Ectodermal cell (in vitro differentiated cells): Measurements from ENCODE around the gene SYCN.

Source experiments
- H3K27ac ChIP-seq: 2 replicates; pipeline ENCODE4 v1.7.0; 2013; ENCODE audit warnings: mild to moderate bottlenecking, low read depth, low read length; ENCODE audit not compliant: insufficient read depth, poor library complexity, severe bottlenecking
- H3K27me3 ChIP-seq: 2 replicates; pipeline ENCODE4 v1.7.0; 2013; ENCODE audit warnings: mild to moderate bottlenecking, low read length; ENCODE audit not compliant: insufficient read depth, control insufficient read depth, poor library complexity, severe bottlenecking
- H3K36me3 ChIP-seq: one replicate; pipeline ENCODE4 v1.7.0; 2013; ENCODE audit warnings: low read length; ENCODE audit not compliant: control insufficient read depth, insufficient read depth
- H3K4me1 ChIP-seq: one replicate; pipeline ENCODE4 v1.7.0; 2013; ENCODE audit warnings: low read length; ENCODE audit not compliant: control insufficient read depth, insufficient read depth
- H3K4me3 ChIP-seq: 2 replicates; pipeline ENCODE4 v1.7.0; 2013; ENCODE audit warnings: low read depth, low read length, control low read depth; ENCODE audit not compliant: insufficient read depth
- H3K9me3 ChIP-seq: 2 replicates; pipeline ENCODE4 v1.7.0; 2013; ENCODE audit warnings: mild to moderate bottlenecking, low read length, moderate library complexity; ENCODE audit not compliant: control insufficient read depth
- WGBS, 2 experiments: methylation state at CpG; one replicate each; pipeline ENCODE4 v1.1.7; 2013; ENCODE audit warnings: missing lambda C conversion rate in 2 of 2; 5-methylcytosine and 5-hydroxymethylcytosine counted together

Gene SYCN

DNA sequence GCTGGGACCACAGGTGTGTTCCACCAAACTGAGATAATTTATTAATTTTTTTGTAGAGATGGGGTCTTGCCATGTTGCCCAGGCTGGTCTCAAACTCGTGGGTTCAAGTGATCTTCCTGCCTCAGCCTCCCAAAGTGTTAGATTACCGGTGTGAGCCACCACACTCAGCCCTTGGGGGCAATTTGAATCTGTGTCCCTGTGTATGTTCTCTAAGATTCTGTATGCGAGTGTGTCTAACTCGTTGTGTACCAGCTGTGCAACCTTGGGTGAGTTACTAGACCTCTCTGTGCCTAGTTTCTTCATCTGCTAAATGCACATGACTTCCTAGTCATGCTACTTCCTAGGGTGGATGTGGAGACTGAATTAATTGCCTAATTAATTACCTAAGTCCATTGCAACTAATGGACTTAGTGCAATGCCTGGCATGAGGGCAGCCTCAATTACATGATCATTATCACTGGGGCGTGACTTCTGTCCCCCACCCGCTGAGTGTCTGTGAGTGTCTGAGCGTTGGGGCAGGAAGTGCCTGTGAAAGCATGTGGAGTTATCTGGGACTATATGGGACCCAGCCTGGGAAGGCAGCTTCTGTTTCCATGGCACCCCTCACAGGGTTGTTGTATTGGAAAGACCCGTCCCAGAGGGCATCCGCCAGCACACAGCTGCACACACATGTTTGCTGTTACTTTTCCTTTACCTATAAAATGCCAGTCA lies 9.1 kb downstream of the SYCN start:
- Histone ChIP-seq H3K27ac (no peak overlapping the region), H3K4me1 (peaks cover 6% of the 10 kb centered on the region), H3K4me3 (no peak overlapping the region), H3K27me3 (peaks cover 38% of the 10 kb centered on the region), H3K36me3 (no peaks in the 10 kb centered on the region), H3K9me3 (no peaks in the 10 kb centered on the region)
- WGBS, 2 experiments: 66 to 72% methylated on average over 9 of the region's 9 CpGs

DNA sequence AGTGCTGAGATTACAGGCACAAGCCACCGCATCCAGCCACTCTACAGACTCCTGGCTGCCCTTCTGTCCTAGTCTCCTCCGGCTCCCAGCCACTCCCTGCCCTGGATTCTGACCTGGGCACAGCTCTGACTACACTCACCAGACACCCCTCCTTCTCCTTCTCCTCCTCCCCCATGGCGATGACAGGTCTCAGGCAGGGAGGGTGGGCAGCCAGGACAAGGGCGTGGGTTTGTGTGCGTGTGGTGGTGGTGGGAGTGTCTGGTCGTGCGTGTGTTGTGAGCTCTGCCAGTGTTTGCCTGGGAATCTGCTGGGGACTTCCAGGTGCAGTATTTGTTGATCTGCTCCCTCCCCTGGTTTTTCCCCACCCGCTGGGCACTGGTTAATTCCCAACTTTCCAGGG lies 10.3 kb downstream of the SYCN start:
- Histone ChIP-seq H3K4me1 (peaks cover 6% of the 10 kb centered on the region), H3K4me3 (no peak overlapping the region), H3K36me3 (no peaks in the 10 kb centered on the region), H3K9me3 (no peaks in the 10 kb centered on the region), H3K27ac (no peak overlapping the region), H3K27me3 (peaks cover 33% of the 10 kb centered on the region)
- 46 to 49% methylated on average over 7 to 8 of the region's 8 CpGs for WGBS, 2 experiments

DNA sequence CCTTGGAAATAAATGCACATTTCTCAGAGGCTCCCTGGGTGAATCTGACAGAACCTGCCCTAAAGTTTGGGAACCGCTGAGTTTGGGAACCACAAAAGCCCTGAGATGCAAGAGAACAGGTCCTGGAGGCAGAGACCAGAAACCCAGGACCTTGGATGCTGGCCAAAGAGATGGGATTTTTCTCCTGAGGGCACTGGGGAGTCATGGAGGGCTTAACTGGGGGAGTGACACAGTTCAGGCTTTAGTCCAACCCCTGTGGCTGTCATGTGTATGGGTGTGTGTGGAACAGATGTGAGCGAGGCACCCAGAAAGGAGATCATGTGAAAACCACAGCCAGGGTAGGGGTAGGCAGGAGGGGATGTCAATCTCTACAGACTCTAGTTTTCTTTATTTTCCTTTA lies 11.2 kb downstream of the SYCN start:
- H3K27me3 ChIP-seq: peaks cover 23% of the 10 kb centered on the region
- WGBS, 2 experiments: 91 to 96% methylated on average over 2 of the region's 2 CpGs
- no peaks in the 10 kb centered on the region for H3K36me3 ChIP-seq
- peaks cover 6% of the 10 kb centered on the region for H3K4me1 ChIP-seq
- no peak overlapping the region for H3K4me3 ChIP-seq
- no peaks in the 10 kb centered on the region for H3K9me3 ChIP-seq
- no peak overlapping the region for H3K27ac ChIP-seq

DNA sequence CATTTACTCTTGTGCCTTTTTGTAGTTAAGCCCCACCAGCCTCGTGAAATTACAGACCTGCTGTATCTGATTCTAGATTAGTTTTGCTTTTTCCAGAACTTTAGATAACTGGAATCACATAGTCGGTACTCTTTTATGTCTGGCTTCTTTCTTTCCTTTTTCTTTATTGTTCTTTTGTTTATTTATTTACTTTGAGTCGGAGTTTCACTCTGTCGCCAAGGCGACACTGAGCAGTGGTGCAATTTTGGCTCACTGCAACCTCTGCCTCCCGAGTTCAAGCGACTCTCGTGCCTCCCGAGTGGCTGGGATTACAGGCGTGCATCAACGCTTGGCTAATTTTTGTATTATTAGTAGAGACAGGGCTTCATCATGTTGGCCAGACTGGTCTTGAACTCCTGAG lies 13.3 kb downstream of the SYCN start:
- H3K36me3 ChIP-seq: no peaks in the 10 kb centered on the region
- 80% methylated on average over 11 of the region's 11 CpGs for WGBS, 2 experiments

DNA sequence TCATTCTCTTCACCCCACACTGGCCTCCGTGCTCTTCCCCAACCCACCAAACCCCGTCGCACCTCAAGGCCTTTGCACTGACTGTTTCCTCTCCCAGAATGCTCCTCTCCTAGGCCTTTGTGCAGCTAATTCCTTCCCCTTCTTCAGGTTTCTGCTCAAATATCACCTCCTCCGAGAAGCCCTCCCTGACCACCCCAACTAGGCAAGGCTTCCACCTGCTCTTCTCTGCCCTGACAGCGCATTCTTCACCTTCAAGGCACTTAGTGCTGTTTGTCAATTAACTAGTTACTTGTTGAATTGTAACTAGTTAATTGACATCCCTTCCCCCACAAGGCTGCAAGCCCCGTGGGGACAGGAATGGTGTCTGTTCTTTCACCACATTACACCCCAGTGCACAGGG lies 15.1 kb downstream of the SYCN start:
- Histone ChIP-seq H3K4me3 (no peak overlapping the region), H3K9me3 (no peaks in the 10 kb centered on the region), H3K27ac (no peak overlapping the region), H3K27me3 (no peaks in the 10 kb centered on the region), H3K4me1 (no peaks in the 10 kb centered on the region), H3K36me3 (no peaks in the 10 kb centered on the region)
- 83% methylated on average over 6 of the region's 6 CpGs for WGBS, 2 experiments

More for the DNA sequence above, 13.3 kb downstream of the SYCN start:
- Histone ChIP-seq H3K4me3 (no peak overlapping the region), H3K4me1 (no peaks in the 10 kb centered on the region), H3K27ac (no peak overlapping the region), H3K9me3 (no peaks in the 10 kb centered on the region), H3K27me3 (peaks cover 2% of the 10 kb centered on the region)

DNA sequence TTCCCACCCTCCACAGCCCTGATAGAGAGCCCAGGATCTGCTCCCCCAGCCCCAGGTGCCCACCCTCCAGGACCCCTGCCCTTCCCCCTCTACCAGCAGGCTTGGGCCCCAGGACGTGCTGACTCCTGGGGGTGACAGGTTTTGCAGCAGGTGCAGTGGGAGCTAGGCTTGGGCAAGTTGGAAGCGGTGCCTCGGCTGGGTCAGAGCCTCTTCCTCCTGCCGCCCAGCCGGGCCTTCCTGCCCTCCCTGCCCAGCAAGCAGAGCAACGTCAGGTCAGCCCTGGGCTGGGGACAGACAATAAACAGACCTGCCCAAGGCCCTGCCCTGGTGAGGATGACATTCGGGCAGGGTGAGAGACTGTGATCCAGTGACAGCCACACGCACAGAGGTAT lies 16.5 kb downstream of the SYCN start:
- no peak overlapping the region for H3K27ac ChIP-seq
- H3K36me3 ChIP-seq: no peaks in the 10 kb centered on the region
- H3K4me3 ChIP-seq: no peak overlapping the region
- no peaks in the 10 kb centered on the region for H3K4me1 ChIP-seq
- H3K9me3 ChIP-seq: no peaks in the 10 kb centered on the region
- WGBS, 2 experiments: 70 to 77% methylated on average over 8 of the region's 8 CpGs
- no peaks in the 10 kb centered on the region for H3K27me3 ChIP-seq

DNA sequence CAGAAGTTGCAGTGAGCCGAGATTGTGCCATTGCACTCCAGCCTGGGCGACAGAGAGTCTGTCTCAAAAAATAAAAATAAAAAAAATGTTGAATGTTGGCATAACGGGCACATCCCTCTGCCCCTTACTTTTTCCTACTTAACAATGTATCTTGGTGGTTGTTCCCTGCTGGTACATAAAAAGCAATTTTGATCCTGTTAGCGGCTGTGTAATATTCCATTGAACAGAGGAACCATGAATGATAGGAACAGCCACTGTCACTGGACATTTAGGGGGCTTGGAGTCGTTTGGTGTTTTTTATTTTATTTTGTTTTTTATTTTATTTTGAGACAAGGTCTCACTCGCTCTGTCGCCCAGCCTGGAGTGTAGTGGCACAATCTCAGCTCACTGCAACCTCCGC lies 17.7 kb downstream of the SYCN start:
- H3K4me3 ChIP-seq: no peak overlapping the region
- no peaks in the 10 kb centered on the region for H3K36me3 ChIP-seq
- H3K9me3 ChIP-seq: no peaks in the 10 kb centered on the region
- H3K4me1 ChIP-seq: no peaks in the 10 kb centered on the region
- H3K27me3 ChIP-seq: no peaks in the 10 kb centered on the region
- H3K27ac ChIP-seq: no peak overlapping the region
- 92% methylated on average over 8 of the region's 8 CpGs for WGBS, 2 experiments

DNA sequence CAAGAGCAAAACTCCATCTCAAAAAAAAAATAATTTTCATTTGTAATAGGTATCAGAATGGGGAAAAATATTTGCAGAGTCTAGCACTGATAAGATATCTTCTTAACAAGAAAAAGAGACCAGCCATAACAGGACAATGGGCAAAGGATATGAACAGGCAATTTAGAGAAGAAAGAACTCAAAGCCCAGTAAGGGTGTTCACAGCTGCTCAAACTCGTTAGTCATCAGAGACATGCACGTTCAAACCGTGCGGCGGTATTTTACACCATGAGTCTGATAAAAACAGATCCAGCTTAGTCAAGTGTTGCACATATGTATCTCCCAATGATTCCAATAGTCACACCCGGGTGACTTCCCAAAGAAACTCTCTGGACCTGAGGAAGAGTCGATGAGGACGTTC lies 21.0 kb downstream of the SYCN start:
- WGBS, 2 experiments: 92 to 94% methylated on average over 8 of the region's 8 CpGs
- Histone ChIP-seq H3K27me3 (no peaks in the 10 kb centered on the region), H3K36me3 (peaks cover 9% of the 10 kb centered on the region), H3K4me3 (no peak overlapping the region), H3K9me3 (no peaks in the 10 kb centered on the region), H3K4me1 (no peaks in the 10 kb centered on the region), H3K27ac (no peak overlapping the region)

DNA sequence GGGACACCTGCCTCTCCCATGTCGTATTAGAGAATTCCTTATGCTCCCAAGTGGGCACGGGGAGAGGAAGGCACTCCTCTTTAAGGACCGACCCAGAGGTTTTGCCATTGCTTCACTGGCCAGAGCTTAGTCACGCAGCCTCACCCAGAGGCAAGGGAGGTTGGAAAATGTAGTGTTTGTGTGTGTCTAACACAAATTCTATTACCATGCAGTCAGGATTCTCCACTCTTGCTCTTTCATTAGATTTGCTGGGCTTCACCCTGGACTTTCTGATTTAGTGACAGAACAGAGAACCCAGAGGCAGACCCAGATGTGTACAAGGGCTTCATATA lies 21.9 kb downstream of the SYCN start:
- Histone ChIP-seq H3K4me3 (no peak overlapping the region), H3K36me3 (peaks cover 9% of the 10 kb centered on the region), H3K9me3 (no peaks in the 10 kb centered on the region), H3K4me1 (no peaks in the 10 kb centered on the region), H3K27ac (no peak overlapping the region), H3K27me3 (no peaks in the 10 kb centered on the region)
- 95 to 97% methylated on average over 4 of the region's 4 CpGs for WGBS, 2 experiments

DNA sequence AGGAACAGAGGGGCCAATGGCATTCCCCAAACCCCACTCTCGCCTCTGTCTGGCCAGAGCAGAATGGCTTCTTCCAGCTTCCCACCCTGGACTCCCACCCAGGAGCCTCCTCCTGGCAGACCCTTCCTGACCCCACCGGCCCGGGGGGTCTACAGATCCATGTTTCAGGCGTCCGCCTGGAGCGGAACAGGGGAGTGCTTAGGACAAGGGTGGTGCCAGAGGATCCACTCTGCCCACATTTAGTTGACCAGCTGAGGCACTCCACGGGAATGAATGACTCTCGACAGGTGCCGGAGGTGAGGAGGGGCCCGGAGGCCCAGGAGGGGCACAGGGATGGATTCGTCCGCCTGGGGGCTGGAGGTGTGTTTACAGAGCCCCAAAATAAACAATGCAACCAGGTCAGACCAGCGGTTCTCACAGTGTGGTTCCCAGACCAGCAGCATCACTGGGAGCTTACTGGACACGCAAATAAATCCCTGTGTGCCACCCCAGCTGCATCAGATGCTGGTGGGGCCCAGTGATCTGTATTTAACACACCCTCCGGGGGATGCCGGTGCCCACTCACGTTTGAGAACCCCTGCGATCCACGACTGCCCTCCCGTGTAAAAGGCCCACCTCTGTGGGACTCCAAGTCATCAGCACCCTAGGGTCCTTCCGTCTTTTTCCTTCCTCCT lies 22.4 kb downstream of the SYCN start:
- Histone ChIP-seq H3K9me3 (no peaks in the 10 kb centered on the region), H3K36me3 (peaks cover 9% of the 10 kb centered on the region)

More for the DNA sequence above, 22.4 kb downstream of the SYCN start:
- WGBS, 2 experiments: 92 to 96% methylated on average over 21 of the region's 21 CpGs
- Histone ChIP-seq H3K27ac (no peak overlapping the region), H3K4me1 (no peaks in the 10 kb centered on the region), H3K27me3 (no peaks in the 10 kb centered on the region), H3K4me3 (no peak overlapping the region)
